ENCODE results near the gene EPB41L4A.

Gene EPB41L4A

GRCh38 chr5:112316006-112316405 lies 103.1 kb downstream of the EPB41L4A start:
- TF ChIP-seq CTCF (IDR thresholded peaks at IDR 0.05; ENCODE audit: insufficient read depth, low read depth, low read length, missing control alignments): no peak

GRCh38 chr5:112312295-112313275 lies 106.5 kb downstream of the EPB41L4A start:
- DNase-seq (ENCODE audit: low read depth): no peak
- TF ChIP-seq CTCF (IDR thresholded peaks at IDR 0.05; ENCODE audit: insufficient read depth, low read depth, low read length, missing control alignments): no peak
- no peak overlapping the region for H3K4me3 ChIP-seq (ENCODE audit: low read depth, low read length)

More at GRCh38 chr5:112316006-112316405, 103.1 kb downstream of the EPB41L4A start:
- H3K4me3 ChIP-seq (ENCODE audit: low read depth, low read length): no peak overlapping the region
- no peak for DNase-seq (ENCODE audit: low read depth)

GRCh38 chr5:112310746-112311145 lies 108.3 kb downstream of the EPB41L4A start:
- DNase-seq (ENCODE audit: low read depth): no peak
- TF ChIP-seq CTCF (IDR thresholded peaks at IDR 0.05; ENCODE audit: insufficient read depth, low read depth, low read length, missing control alignments): no peak
- H3K4me3 ChIP-seq (ENCODE audit: low read depth, low read length): no peak overlapping the region

GRCh38 chr5:112308608-112309007 lies 110.5 kb downstream of the EPB41L4A start:
- no peak for DNase-seq (ENCODE audit: low read depth)
- H3K4me3 ChIP-seq (ENCODE audit: low read depth, low read length): no peak overlapping the region
- TF ChIP-seq CTCF (IDR thresholded peaks at IDR 0.05; ENCODE audit: insufficient read depth, low read depth, low read length, missing control alignments): no peak

- no peak for DNase-seq (ENCODE audit: low read depth)
- TF ChIP-seq CTCF (IDR thresholded peaks at IDR 0.05; ENCODE audit: insufficient read depth, low read depth, low read length, missing control alignments): no peak
- H3K4me3 ChIP-seq (ENCODE audit: low read depth, low read length): no peak overlapping the region
These were observed 112.1 kb downstream of the EPB41L4A start for GRCh38 chr5:112306956-112307355.

GRCh38 chr5:112304743-112305142 lies 114.3 kb downstream of the EPB41L4A start:
- no peak for TF ChIP-seq CTCF (IDR thresholded peaks at IDR 0.05; ENCODE audit: insufficient read depth, low read depth, low read length, missing control alignments)
- DNase-seq (ENCODE audit: low read depth): no peak
- H3K4me3 ChIP-seq (ENCODE audit: low read depth, low read length): no peak overlapping the region

All from GM12865 (cell line).